HepG2 (cell line): ENCODE results near the gene HS3ST3B1. TPM values are rescaled to one million over a fixed set of nuclear protein-coding genes. Genes with fewer than 3 reads are reported as not detected.
A peak's percentile ranks its signal among the peaks of the same experiment; 100 is the strongest.

Experiments
- BORCS8-MEF2B ChIP-seq: sonication (generic); formaldehyde crosslinking; IDR thresholded peaks from 2 replicates; pipeline ENCODE4 v1.8.0; 2022; ENCODE audit warnings: mild to moderate bottlenecking, missing genetic modification reagents
- BRCA1 ChIP-seq: sonication (generic); formaldehyde crosslinking; IDR thresholded peaks from 2 replicates; pipeline ENCODE4 v1.4.0; 2020; ENCODE audit warnings: missing genetic modification reagents
- CBX1 ChIP-seq: IDR thresholded peaks from one replicate; pipeline ENCODE4 v1.6.1; 2016; ENCODE audit warnings: antibody characterized with exemption, low read depth
- CHD2 ChIP-seq: IDR thresholded peaks from 2 replicates; pipeline ENCODE4 v1.6.1; 2011; ENCODE audit warnings: low read depth, low read length, improper control_type of control experiment
- DNMT1 ChIP-seq: sonication (generic); formaldehyde crosslinking; IDR thresholded peaks from 2 replicates; pipeline ENCODE4 v1.5.1; 2020; ENCODE audit warnings: mild to moderate bottlenecking, missing genetic modification reagents
- E2F5 ChIP-seq: sonication (generic); formaldehyde crosslinking; conservative IDR thresholded peaks from 2 replicates; pipeline ENCODE4 v1.4.0; 2020; ENCODE audit warnings: missing genetic modification reagents
- FOXA3 ChIP-seq: IDR thresholded peaks from 2 replicates; pipeline ENCODE4 v1.6.1; 2016; ENCODE audit warnings: missing genetic modification reagents, missing compliant biosample characterization
- GTF3A ChIP-seq: sonication (generic); formaldehyde crosslinking; conservative IDR thresholded peaks from 2 replicates; pipeline ENCODE4 v1.4.0; 2020; ENCODE audit warnings: mild to moderate bottlenecking, missing genetic modification reagents
- POLR2AphosphoS5 ChIP-seq: IDR thresholded peaks from 2 replicates; pipeline ENCODE4 v1.6.1; 2012; ENCODE audit warnings: low read depth, low read length
- RAD51 ChIP-seq: fragments of 450-650 bp; IDR thresholded peaks from 2 replicates; pipeline ENCODE4 v1.6.1; 2016; ENCODE audit warnings: borderline replicate concordance
- RNF219 ChIP-seq: sonication (generic); formaldehyde crosslinking; IDR thresholded peaks from 2 replicates; pipeline ENCODE4 v1.5.0; 2020; ENCODE audit warnings: mild to moderate bottlenecking, missing genetic modification reagents
- SAP130 ChIP-seq: IDR thresholded peaks from 2 replicates; pipeline ENCODE4 v1.6.1; 2016; ENCODE audit warnings: low read depth
- SMAD9 ChIP-seq: sonication (generic); formaldehyde crosslinking; IDR thresholded peaks from 2 replicates; pipeline ENCODE4 v1.5.1; 2020; ENCODE audit warnings: mild to moderate bottlenecking, missing genetic modification reagents
- SRSF9 ChIP-seq: fragments of 200-400 bp; formaldehyde crosslinking; IDR thresholded peaks from 2 replicates; pipeline ENCODE4 v1.6.1; 2018; ENCODE audit warnings: borderline replicate concordance, mild to moderate bottlenecking, low read depth, low read length; ENCODE audit not compliant: insufficient read depth, poor library complexity, severe bottlenecking
- TEAD2 ChIP-seq: sonication (generic); formaldehyde crosslinking; IDR thresholded peaks from 2 replicates; pipeline ENCODE4 v1.9.0; 2021; ENCODE audit warnings: missing genetic modification reagents
- TOE1 ChIP-seq: sonication (generic); formaldehyde crosslinking; IDR thresholded peaks from 2 replicates; pipeline ENCODE4 v1.4.0; 2020; ENCODE audit warnings: mild to moderate bottlenecking, missing genetic modification reagents
- XBP1 ChIP-seq: sonication (generic); formaldehyde crosslinking; IDR thresholded peaks from 2 replicates; pipeline ENCODE4 v1.5.0; 2020; ENCODE audit warnings: missing genetic modification reagents
- ZNF205 ChIP-seq: IDR thresholded peaks from 2 replicates; pipeline ENCODE4 v1.6.1; 2018; ENCODE audit warnings: missing biosample characterization, missing genetic modification reagents
- ZNF24 ChIP-seq: fragments of 450-650 bp; IDR thresholded peaks from 2 replicates; pipeline ENCODE4 v1.6.1; 2017; ENCODE audit warnings: antibody characterized with exemption, mild to moderate bottlenecking
- ZNF260 ChIP-seq: sonication (generic); formaldehyde crosslinking; IDR thresholded peaks from 2 replicates; pipeline ENCODE4 v1.4.0; 2020; ENCODE audit warnings: missing genetic modification reagents, low read depth, mild to moderate bottlenecking, borderline replicate concordance
- ZNF274 ChIP-seq: sonication (generic); formaldehyde crosslinking; IDR thresholded peaks from 2 replicates; pipeline ENCODE4 v1.5.1; 2020; ENCODE audit warnings: mild to moderate bottlenecking, missing genetic modification reagents
- ZNF572 ChIP-seq: sonication (generic); formaldehyde crosslinking; IDR thresholded peaks from 2 replicates; pipeline ENCODE4 v1.5.1; 2020; ENCODE audit warnings: mild to moderate bottlenecking, missing genetic modification reagents
- ZNF772 ChIP-seq: sonication (generic); formaldehyde crosslinking; IDR thresholded peaks from 2 replicates; pipeline ENCODE4 v1.5.0; 2020; ENCODE audit warnings: mild to moderate bottlenecking, missing genetic modification reagents
- ZNF792 ChIP-seq: IDR thresholded peaks from 2 replicates; pipeline ENCODE4 v1.6.1; 2016
- ZNF878 ChIP-seq: sonication (generic); formaldehyde crosslinking; IDR thresholded peaks from 2 replicates; pipeline ENCODE4 v1.8.1; 2023; ENCODE audit warnings: mild to moderate bottlenecking, missing genetic modification reagents, moderate library complexity
- polyA plus RNA-seq, 8 experiments: library from polyadenylated mRNA; depleted of rRNA in 3 of 8; stranded (reverse) in 7 of 8; unstranded in 1 of 8; fragments of >200 nt; fragmentation: Illumina TruSeq in 4 of 8; extraction: Trizol in 4 of 8; gene quantifications; 2 replicates each; pipeline versions ENCODE4 v1.2.1 to v1.2.3, GENCODE V29; 2011 to 2016; ENCODE audit warnings: low read depth in 4 of 8, missing spikeins in 1 of 8, mixed read lengths in 1 of 8; ENCODE audit not compliant: insufficient read depth in 1 of 8
- total RNA-seq, 5 experiments: library from RNA; depleted of rRNA; stranded (reverse); fragments of >200 nt; fragmentation: Illumina TruSeq; extraction: Trizol; gene quantifications; 2 replicates each; pipeline ENCODE4 v1.2.3, GENCODE V29; 2016; ENCODE audit warnings: low read depth in 1 of 5
- TF ChIP-seq, protein P1 (sequence below): sonication (generic); formaldehyde crosslinking; IDR thresholded peaks from 2 replicates; pipeline ENCODE4 v1.5.0; 2020; ENCODE audit warnings: mild to moderate bottlenecking, low read depth, missing genetic modification reagents, borderline replicate concordance
- TF ChIP-seq, protein P2 (sequence below): sonication (generic); formaldehyde crosslinking; IDR thresholded peaks from 2 replicates; pipeline ENCODE4 v1.4.0; 2020; ENCODE audit warnings: missing genetic modification reagents

HS3ST3B1 gene
- total and polyA plus RNA-seq, 2 of the 13 experiments (the other 11 are each of a cell fraction or from before 2014, with no cell fraction given): 15.7 to 39.5 TPM

DNA sequence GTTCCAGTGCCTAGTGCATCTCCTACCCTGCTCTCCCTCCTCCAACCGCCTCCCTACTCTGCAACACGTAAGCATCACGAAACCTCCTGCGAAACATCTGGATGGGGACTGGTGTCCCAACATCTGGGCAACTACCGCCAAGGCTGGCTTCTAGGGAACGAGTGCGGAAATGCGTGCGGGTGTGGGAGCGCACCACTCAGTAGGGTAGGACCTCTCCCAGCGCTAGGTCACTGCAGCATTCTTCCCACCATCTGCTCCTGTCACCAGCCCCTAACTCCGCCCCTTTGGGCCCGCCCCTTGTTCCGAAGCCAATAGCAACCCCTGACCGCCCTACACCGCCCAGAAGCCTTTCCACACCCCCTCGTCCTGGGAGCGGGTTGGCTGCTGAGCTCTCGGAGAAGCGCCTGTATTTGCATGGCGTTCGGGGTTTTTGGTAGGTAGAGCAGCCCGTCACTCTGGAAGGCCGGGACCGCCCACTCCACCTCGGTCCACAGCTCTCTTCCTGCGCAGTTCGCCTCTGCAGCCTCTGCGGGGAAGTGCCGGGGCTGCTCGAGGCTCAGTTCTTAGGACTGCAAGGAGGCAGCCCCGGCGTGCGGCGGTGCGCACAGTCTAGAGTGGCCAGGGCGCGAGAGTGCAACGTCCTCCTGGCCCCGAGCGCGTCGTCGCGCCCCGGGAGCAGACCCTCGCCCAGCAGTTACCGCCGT lies at the start of gene HS3ST3B1 (continued):
- peak; percentile 83 for TF ChIP-seq ZNF772 (CRISPR knock-in tag)
- peak; percentile 93 for TF ChIP-seq SAP130 (CRISPR knock-in tag)
- peak; percentile 35; the same call in 1 of the 2 replicates for TF ChIP-seq FOXA3 (CRISPR knock-in tag)
- no peak for TF ChIP-seq ZNF24
- TF ChIP-seq, protein P1, sequence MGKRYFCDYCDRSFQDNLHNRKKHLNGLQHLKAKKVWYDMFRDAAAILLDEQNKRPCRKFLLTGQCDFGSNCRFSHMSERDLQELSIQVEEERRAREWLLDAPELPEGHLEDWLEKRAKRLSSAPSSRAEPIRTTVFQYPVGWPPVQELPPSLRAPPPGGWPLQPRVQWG (CRISPR knock-in tag): no peak
- TF ChIP-seq RAD51: no peak
- no peak for TF ChIP-seq ZNF572 (CRISPR knock-in tag)
- TF ChIP-seq XBP1: no peak; the same call in 1 of the 2 replicates
- TF ChIP-seq DNMT1 (CRISPR knock-in tag): no peak
- TF ChIP-seq BRCA1 (CRISPR knock-in tag): peak; percentile 78; the same call in 1 of the 2 replicates
- TF ChIP-seq ZNF260 (CRISPR knock-in tag): no peak
- TF ChIP-seq SRSF9: no peak
- TF ChIP-seq BORCS8-MEF2B (CRISPR knock-in tag): peak; percentile 73; the same call in 1 of the 2 replicates
- no peak for TF ChIP-seq CHD2
- TF ChIP-seq GTF3A (CRISPR knock-in tag): no peak
- peak; percentile 78 for TF ChIP-seq ZNF205 (CRISPR knock-in tag)
- TF ChIP-seq RNF219: no peak; the same call in 1 of the 2 replicates
- TF ChIP-seq TOE1 (CRISPR knock-in tag): no peak
- no peak for TF ChIP-seq E2F5 (CRISPR knock-in tag)
- TF ChIP-seq, protein P2, sequence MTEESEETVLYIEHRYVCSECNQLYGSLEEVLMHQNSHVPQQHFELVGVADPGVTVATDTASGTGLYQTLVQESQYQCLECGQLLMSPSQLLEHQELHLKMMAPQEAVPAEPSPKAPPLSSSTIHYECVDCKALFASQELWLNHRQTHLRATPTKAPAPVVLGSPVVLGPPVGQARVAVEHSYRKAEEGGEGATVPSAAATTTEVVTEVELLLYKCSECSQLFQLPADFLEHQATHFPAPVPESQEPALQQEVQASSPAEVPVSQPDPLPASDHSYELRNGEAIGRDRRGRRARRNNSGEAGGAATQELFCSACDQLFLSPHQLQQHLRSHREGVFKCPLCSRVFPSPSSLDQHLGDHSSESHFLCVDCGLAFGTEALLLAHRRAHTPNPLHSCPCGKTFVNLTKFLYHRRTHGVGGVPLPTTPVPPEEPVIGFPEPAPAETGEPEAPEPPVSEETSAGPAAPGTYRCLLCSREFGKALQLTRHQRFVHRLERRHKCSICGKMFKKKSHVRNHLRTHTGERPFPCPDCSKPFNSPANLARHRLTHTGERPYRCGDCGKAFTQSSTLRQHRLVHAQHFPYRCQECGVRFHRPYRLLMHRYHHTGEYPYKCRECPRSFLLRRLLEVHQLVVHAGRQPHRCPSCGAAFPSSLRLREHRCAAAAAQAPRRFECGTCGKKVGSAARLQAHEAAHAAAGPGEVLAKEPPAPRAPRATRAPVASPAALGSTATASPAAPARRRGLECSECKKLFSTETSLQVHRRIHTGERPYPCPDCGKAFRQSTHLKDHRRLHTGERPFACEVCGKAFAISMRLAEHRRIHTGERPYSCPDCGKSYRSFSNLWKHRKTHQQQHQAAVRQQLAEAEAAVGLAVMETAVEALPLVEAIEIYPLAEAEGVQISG (CRISPR knock-in tag): peak; percentile 63; the same call in 1 of the 2 replicates
- TF ChIP-seq SMAD9: no peak
- TF ChIP-seq POLR2AphosphoS5: peak; percentile 95
- TF ChIP-seq ZNF792: no peak; the same call in 1 of the 2 replicates
- peak; percentile 59 for TF ChIP-seq CBX1
- TF ChIP-seq TEAD2 (CRISPR knock-in tag): no peak
- no peak for TF ChIP-seq ZNF274
- no peak for TF ChIP-seq ZNF878 (CRISPR knock-in tag)
